GM18873 (cell line): ENCODE data around the gene PLEKHA7.
"Not testable (repeated sequence)": the region's sequence is repeated elsewhere in the genome, so short reads cannot be mapped to it uniquely, and the experiment has no call there.

Experiments
- ATAC-seq: cut with Tn5 transposase; IDR thresholded peaks from one replicate; pipeline ENCODE4 v1.9.1; 2021; ENCODE audit warnings: mild to moderate bottlenecking, moderate library complexity, moderate number of reproducible peaks; ENCODE audit not compliant: unreplicated experiment, low FRiP score

The PLEKHA7 gene

GRCh38 chr11:16917941-16918340, 96.3 kb downstream of the PLEKHA7 start:
- no peak for ATAC-seq

DNA sequence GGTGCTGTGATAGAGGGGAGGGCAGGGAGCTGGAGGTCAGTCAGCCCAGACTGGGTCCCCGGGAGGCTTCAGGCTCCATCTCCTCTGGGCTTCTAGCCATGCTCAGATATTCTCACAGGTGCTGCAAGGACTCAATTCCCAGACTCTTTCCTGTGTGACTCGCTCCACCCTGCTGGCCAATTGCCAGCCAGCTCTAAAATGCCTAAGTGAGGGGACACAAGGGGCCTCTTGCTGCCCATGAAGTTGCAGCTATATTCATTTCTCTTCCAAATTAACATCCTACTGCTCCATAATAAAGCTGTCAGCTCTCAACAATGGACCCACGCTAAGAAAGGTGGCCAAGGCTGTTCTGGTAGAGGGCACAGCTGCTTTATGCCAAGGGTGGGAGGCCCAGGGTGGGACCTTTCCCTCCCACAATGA, 101.5 kb downstream of the PLEKHA7 start:
- no peak for ATAC-seq

GRCh38 chr11:16911658-16912057, 102.6 kb downstream of the PLEKHA7 start:
- no peak for ATAC-seq

- ATAC-seq: no peak
Observed at GRCh38 chr11:16911186-16911585, 103.0 kb downstream of the PLEKHA7 start.

GRCh38 chr11:16909359-16910035, 104.7 kb downstream of the PLEKHA7 start:
- ATAC-seq: peak; percentile 80

DNA sequence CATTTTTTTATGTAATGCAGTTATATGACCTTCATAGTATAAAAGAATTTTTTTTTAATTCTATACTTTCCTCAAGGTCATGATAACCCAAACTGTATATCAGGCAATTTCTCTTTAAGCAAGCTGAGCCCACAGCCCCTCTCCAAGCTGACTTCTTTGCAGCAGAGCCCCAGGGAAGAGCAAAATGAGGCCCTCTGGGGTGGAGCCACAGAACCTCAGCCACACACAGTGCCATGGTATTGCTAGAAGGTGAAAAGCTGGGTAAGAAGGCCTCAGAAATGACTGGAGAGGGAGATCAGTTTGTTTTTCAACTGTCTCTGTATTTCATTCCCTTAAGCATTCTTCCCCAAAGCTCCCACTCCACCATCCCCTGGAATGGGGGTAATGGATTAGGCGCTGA, 108.8 kb downstream of the PLEKHA7 start:
- ATAC-seq: no peak

- not testable (repeated sequence) for ATAC-seq
Observed at GRCh38 chr11:16904761-16905160, 109.5 kb downstream of the PLEKHA7 start.

- peak; percentile 68 for ATAC-seq
Observed at GRCh38 chr11:16902781-16903378, 111.3 kb downstream of the PLEKHA7 start.

DNA sequence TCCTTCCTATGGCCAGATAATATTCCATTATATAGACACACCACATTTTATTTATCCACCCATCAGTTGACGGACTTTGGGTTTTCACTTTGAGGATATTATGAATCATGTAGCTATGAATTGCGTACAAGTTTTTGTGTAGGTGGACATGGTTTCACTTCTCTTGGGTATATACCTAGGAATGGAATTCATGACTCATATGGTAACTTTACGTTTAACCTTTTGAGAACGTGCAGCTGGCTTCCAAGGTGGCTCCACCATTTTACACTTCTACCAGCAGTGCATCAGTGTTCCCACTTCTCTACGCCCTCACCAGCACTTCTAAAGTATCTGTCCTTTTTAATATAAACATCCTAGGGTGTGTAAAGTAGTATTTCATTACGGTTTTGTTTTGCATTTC, 112.0 kb downstream of the PLEKHA7 start:
- ATAC-seq: peak; percentile 76

- ATAC-seq: no peak
Observed at GRCh38 chr11:16900491-16900890, 113.7 kb downstream of the PLEKHA7 start.

GRCh38 chr11:16899708-16900303, 114.4 kb downstream of the PLEKHA7 start:
- no peak for ATAC-seq

DNA sequence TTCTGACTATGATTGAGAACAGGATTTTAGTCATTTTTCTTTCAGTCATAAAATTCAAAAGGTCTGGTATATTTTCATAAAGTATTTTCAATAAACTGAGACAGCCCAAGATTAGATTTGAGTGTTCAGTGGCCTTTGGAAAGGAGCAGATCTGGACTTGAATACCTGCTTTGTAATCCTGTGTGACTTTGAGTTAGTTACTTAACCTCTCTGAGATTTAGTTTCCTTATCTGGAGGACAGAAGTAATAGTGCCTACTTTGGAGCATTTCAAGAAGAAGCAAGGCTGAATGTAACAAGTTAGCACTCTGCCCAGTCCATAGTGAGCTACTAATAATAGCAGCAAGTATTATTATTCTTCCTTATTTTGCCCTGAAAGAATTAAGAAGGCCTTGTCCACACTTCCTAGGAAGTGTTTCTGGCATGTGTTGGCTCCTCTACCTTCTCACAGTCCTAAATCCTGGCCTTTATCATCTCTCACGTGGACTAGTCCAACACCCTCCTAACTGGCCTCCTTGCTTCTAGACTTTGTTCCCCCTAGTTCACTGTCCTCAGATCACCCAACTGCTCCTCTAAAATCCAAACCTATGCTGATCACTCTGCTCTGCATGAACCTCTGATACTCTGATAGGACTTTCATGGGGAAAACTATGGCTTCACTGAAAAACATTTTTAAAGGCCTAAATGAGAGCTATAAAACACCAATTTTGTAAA, 115.8 kb downstream of the PLEKHA7 start:
- ATAC-seq: no peak

DNA sequence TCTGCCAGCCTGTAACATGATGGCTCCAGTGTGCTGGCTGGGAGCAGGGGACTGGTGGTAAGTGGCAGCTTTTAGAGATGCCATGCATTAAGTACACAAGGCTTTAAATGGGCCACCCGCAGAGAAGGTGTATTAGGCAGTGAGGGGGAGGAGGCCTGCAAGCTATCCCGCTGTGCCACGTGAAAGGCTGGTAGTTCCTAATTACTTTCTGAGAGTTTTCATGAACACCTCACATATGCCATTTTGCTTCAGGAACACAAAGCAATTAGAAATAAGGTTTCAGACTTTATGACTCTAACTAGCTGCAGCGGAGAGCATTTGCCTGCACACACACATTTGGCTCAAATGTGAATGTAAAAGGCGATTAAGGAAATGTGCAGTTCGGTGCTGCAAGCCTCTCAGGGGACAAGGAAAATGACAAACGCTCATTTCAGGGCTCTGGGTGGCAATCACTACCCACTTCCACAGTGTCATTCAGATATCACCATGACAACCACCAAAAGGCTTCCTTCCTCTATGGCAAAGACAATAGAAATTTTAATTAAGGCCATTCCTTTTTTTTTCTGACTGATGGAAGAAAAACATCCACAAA, 116.6 kb downstream of the PLEKHA7 start:
- no peak for ATAC-seq

DNA sequence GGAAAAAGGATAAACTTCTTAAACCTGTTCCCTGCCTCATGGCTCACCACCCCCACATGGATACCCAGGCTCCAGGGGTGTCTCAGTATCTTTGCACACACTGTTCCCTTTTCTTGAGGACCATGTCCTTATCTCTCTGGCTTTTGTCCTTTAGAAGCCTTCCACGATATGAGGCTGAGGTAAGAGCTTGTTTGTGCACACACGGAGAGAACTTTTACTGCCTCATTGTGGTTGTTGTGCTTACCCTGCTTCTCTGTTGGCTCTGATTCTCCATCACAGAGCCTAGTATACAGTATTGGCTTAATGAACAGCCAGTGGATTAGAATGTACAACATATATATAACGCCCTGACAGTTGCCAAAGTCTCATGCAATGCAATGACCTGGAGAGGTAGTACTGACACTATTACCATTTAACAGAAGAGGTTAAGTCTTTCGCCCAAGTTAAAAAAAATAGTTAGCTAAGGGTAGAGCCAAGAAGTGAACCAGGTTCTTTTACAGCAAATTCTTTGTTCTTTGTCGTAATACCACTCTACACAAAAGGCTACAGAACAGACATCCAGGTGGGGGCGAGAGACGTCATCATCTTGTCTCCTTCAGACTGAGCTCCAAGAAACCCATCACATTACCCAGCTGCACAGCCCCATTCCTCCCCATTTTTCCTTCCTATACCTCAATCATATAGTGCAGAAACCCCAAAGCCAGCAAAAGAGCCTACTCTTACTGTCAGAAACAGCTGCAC, 117.3 kb downstream of the PLEKHA7 start:
- ATAC-seq: no peak

GRCh38 chr11:16895306-16895705, 118.9 kb downstream of the PLEKHA7 start:
- ATAC-seq: no peak

DNA sequence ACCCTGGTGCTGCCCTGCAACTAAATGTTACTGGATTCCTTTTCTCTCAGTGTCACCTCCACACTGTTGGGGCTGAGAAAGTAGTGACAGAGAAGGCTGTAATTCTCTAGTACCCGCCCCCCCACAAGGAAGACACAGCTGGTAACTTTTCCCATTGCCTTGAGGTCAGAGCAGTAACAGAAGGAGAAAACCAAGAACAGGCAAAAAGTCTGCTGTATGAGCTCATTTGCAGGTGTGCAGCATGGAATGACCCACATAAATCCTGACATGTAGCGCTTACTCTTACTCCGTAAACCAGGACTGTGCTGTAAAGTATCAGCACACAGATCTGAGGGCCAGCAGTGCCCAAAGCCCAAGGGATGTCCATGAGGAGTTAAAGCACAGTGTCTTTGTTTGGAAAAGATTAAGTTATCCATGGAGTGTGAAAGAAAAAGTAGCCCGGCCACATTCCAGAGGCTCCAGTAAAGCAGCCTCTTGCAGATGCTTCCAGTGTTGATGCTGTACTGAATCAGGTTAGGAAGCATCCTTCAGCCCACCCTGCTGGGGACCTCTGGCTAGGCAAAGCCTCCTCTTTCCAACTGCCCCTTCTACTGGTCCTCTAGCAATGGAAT, 120.7 kb downstream of the PLEKHA7 start:
- ATAC-seq: no peak

DNA sequence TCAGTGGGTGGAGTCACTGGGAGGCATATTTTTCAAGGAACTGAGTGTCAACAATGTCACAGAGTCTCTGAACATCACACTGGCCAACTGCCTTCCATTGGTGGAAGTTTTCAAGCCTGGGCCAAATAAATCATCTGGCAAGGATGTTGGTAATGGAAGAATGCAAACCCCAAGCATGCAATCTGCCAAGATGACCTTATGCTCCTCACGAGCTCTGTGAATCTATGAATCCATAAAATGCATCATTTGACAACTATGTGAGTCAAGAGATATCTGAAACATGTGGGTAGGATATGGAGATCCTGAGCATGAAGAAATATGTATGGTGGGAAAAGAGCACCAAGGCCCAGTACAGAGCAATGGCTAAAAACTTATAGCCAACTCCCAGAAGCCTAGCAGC, 122.2 kb downstream of the PLEKHA7 start:
- ATAC-seq: no peak

DNA sequence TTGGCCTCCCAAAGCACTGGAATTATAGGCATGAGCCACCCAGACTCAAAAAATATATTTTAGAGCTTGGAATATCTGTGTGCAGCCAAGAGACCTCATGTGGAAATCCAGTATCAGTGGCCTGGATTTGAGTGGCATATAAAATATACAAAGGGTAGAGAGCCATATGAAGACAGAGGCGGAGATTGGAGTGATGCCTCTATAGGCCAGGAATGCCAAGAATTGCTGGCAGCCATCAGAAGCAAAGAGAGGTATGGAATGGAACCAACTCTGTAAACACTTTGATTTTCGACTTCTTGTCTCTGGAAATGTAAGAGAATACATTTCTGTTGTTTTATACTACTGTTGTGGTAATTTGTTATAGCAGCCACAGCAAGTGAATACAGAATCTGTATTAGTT, 123.0 kb downstream of the PLEKHA7 start:
- ATAC-seq: no peak

DNA sequence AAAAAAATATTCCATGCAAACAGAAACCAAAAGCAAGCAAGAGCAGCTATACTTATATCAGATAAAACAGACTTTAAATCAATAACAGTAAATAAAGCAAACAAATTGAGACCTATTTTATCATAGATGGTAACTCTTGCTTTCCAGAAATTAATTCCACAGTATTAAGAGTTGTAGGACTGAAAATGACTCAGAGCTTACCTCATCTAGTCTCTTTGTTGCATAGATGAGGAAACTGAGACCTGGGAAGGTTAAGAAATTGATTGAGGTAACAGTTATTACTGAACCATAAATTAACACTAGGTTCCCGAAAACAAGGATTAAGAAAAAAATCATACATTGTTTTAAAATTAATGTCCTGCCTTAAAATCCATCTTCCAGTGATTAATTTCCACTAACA, 123.8 kb downstream of the PLEKHA7 start:
- ATAC-seq: no peak

GRCh38 chr11:16889905-16890304, 124.3 kb downstream of the PLEKHA7 start:
- ATAC-seq: no peak
